Epithelial cell of proximal tubule (primary cell): Measurements from ENCODE around the gene TMEM258. TPM values are rescaled to one million over a fixed set of nuclear protein-coding genes. Genes with fewer than 3 reads are reported as not detected.
A peak's percentile ranks its signal among the peaks of the same experiment; 100 is the strongest.

Experiments used
- DNase-seq: peaks from one replicate; pipeline ENCODE4 v3.0.0-alpha.2; 2011; ENCODE audit warnings: low read depth
- H3K4me3 ChIP-seq: 2 replicates; pipeline ENCODE4 v1.5.1; 2011; ENCODE audit warnings: low read depth, mild to moderate bottlenecking, low read length
- total RNA-seq: library from RNA; depleted of rRNA; stranded (reverse); fragments of >200 nt; gene quantifications from 2 replicates; pipeline ENCODE4 v1.2.3, GENCODE V29; 2015
- TF ChIP-seq, protein P1 (sequence below): conservative IDR thresholded peaks from 2 replicates; pipeline ENCODE4 v1.5.1; 2012; ENCODE audit warnings: low read depth, mild to moderate bottlenecking, low read length

Gene TMEM258
- total RNA-seq, 1 donor from 2014 or later, result 95.1 TPM

- peak; percentile 10 for DNase-seq
These were observed 6.5 kb downstream of the TMEM258 start for GRCh38 chr11:61785837-61786402.

DNA sequence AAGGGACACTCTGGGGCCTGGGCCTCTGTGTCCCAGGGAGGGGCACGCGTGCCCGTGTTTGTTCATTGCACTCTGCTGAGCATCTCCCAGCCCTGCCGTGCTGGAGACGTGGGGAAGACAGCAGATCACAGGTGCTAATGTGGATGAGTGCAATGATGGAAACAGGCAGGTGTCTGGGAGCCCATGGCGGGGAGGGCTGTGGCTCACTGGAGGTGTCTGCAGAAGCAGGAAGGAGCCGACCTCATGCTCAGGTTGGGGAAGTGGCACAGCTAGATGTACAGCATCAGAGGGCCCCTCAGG, 7.9 kb downstream of the TMEM258 start:
- DNase-seq, result no peak
- no peak overlapping the region for H3K4me3 ChIP-seq
- TF ChIP-seq, protein P1, sequence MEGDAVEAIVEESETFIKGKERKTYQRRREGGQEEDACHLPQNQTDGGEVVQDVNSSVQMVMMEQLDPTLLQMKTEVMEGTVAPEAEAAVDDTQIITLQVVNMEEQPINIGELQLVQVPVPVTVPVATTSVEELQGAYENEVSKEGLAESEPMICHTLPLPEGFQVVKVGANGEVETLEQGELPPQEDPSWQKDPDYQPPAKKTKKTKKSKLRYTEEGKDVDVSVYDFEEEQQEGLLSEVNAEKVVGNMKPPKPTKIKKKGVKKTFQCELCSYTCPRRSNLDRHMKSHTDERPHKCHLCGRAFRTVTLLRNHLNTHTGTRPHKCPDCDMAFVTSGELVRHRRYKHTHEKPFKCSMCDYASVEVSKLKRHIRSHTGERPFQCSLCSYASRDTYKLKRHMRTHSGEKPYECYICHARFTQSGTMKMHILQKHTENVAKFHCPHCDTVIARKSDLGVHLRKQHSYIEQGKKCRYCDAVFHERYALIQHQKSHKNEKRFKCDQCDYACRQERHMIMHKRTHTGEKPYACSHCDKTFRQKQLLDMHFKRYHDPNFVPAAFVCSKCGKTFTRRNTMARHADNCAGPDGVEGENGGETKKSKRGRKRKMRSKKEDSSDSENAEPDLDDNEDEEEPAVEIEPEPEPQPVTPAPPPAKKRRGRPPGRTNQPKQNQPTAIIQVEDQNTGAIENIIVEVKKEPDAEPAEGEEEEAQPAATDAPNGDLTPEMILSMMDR, result no peak

More at GRCh38 chr11:61785837-61786402, 6.5 kb downstream of the TMEM258 start:
- TF ChIP-seq, protein P1, result peak; percentile 39
- H3K4me3 ChIP-seq, result no peak overlapping the region

DNA sequence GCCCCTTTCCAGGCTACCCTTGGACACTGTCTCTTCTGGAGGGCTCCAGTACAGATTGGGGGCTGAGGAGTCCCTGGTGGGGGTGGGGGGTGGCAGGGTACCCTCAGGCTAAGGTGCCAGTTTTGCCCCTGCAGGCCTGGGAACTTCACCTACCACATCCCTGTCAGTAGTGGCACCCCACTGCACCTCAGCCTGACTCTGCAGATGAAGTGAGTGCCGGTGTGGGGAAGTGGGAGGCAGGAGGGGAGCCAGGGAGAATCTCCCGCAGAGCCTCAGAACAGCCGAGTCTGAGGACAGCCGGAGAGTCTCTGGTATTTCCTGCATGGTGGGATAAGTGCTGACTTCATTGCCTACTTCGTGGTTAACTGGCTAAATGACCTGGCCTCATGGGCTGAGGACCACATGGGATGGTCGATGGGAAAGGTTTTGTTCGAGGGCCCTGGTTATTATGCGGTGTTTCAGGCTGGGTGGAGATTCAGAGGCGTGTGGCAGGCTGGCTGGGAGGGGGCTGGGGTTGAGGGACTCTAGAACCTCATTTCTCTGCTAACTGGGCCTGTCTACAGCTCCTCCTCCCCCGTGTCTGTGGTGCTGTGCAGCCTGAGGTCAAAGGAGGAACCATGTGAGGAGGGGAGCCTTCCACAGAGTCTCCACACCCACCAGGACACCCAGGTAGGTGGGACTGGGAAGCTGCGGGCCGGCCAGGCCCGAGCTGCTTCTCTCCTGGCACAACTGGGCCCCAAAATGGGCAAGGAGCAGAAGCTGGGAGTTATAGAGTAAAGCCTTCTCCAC, 8.5 kb downstream of the TMEM258 start:
- H3K4me3 ChIP-seq, result no peak overlapping the region
- TF ChIP-seq, protein P1, result no peak
- DNase-seq, result no peak

GRCh38 chr11:61782841-61783240, 9.6 kb downstream of the TMEM258 start:
- TF ChIP-seq, protein P1, result no peak
- DNase-seq, result no peak

DNA sequence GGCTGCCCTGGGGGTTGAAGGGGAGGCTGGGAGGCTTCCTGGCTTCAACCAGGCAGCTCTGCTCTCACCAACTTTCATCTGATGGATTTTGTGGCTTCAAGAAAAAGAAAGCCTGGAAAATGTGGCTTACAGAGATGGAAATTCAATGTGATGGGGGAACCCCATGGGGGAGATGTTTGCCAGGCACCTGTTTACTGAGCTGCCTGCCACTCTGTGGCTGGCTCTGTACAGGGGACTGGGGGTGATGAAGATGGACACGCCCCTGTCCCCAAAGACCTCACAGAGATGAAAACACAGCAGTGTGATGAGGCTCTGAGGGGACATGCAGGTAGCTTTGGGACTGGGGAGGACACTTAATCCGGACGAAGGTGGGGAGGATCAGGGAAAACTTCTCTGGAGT, 10.1 kb downstream of the TMEM258 start:
- no peak for DNase-seq
- TF ChIP-seq, protein P1, result no peak

More at GRCh38 chr11:61782841-61783240, 9.6 kb downstream of the TMEM258 start:
- H3K4me3 ChIP-seq, result no peak overlapping the region

GRCh38 chr11:61781585-61781984, 10.8 kb downstream of the TMEM258 start:
- TF ChIP-seq, protein P1, result no peak
- H3K4me3 ChIP-seq, result no peak overlapping the region
- DNase-seq, result no peak

More for the DNA sequence above, 10.1 kb downstream of the TMEM258 start:
- H3K4me3 ChIP-seq, result no peak overlapping the region
